Measurements from ENCODE around the gene EVA1B. TPM values are rescaled to one million over a fixed set of nuclear protein-coding genes. Genes with fewer than 3 reads are reported as not detected.

Gene EVA1B
- total RNA-seq, 1 experiment from 2014 or later: 25.1 TPM

DNA sequence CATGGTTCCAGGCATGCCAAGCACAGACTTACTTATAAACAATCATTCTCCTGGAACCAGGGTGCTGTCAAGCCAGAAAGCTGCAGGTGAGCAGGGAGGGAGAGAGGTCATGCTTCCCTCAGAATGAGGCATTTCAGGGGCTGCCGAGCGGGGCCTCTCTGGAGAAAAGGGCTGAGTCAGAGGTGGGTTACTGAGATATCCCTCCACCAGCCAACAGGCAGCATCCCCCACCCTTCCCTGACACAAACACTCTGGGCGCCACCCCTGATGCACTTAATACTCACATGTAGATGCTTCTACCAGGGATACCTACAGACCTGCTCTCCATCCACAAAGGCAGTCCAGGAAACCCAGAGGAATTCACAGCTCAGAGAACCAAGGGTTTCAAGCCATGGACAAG lies 49.2 kb upstream of the EVA1B start (continued):
- TF ChIP-seq, protein P1, sequence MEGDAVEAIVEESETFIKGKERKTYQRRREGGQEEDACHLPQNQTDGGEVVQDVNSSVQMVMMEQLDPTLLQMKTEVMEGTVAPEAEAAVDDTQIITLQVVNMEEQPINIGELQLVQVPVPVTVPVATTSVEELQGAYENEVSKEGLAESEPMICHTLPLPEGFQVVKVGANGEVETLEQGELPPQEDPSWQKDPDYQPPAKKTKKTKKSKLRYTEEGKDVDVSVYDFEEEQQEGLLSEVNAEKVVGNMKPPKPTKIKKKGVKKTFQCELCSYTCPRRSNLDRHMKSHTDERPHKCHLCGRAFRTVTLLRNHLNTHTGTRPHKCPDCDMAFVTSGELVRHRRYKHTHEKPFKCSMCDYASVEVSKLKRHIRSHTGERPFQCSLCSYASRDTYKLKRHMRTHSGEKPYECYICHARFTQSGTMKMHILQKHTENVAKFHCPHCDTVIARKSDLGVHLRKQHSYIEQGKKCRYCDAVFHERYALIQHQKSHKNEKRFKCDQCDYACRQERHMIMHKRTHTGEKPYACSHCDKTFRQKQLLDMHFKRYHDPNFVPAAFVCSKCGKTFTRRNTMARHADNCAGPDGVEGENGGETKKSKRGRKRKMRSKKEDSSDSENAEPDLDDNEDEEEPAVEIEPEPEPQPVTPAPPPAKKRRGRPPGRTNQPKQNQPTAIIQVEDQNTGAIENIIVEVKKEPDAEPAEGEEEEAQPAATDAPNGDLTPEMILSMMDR (IDR thresholded peaks at IDR 0.05 in 2 of 3, conservative IDR thresholded peaks at IDR 0.05 in 1 of 3; ENCODE audit: borderline replicate concordance in 1 of 3, insufficient read depth in 1 of 3, low read depth in 2 of 3, low read length in 2 of 3): no peak
- TF ChIP-seq TCF7L2 (IDR thresholded peaks at IDR 0.05; ENCODE audit: borderline replicate concordance, extremely low read depth, insufficient read depth, insufficient read length): no peak
- no peak for TF ChIP-seq SIN3A (IDR thresholded peaks at IDR 0.05; ENCODE audit: low read depth)
- no peak for TF ChIP-seq FOSL1 (IDR thresholded peaks at IDR 0.05; ENCODE audit: low read depth)
- no peak for TF ChIP-seq RAD21 (IDR thresholded peaks at IDR 0.05; ENCODE audit: low read depth)
- TF ChIP-seq, protein P2, sequence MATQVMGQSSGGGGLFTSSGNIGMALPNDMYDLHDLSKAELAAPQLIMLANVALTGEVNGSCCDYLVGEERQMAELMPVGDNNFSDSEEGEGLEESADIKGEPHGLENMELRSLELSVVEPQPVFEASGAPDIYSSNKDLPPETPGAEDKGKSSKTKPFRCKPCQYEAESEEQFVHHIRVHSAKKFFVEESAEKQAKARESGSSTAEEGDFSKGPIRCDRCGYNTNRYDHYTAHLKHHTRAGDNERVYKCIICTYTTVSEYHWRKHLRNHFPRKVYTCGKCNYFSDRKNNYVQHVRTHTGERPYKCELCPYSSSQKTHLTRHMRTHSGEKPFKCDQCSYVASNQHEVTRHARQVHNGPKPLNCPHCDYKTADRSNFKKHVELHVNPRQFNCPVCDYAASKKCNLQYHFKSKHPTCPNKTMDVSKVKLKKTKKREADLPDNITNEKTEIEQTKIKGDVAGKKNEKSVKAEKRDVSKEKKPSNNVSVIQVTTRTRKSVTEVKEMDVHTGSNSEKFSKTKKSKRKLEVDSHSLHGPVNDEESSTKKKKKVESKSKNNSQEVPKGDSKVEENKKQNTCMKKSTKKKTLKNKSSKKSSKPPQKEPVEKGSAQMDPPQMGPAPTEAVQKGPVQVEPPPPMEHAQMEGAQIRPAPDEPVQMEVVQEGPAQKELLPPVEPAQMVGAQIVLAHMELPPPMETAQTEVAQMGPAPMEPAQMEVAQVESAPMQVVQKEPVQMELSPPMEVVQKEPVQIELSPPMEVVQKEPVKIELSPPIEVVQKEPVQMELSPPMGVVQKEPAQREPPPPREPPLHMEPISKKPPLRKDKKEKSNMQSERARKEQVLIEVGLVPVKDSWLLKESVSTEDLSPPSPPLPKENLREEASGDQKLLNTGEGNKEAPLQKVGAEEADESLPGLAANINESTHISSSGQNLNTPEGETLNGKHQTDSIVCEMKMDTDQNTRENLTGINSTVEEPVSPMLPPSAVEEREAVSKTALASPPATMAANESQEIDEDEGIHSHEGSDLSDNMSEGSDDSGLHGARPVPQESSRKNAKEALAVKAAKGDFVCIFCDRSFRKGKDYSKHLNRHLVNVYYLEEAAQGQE (IDR thresholded peaks at IDR 0.05; ENCODE audit: low read depth): no peak
